GM23338 (cell line): Measurements from ENCODE around the gene NANS.

ENCODE experiments used
- CREB1 ChIP-seq: fragments of 250-450 bp; sonication (Bioruptor Pico); IDR thresholded peaks from 2 replicates; pipeline ENCODE4 v1.5.0; 2020; ENCODE audit warnings: low read depth, mild to moderate bottlenecking, moderate library complexity
- ETS1 ChIP-seq: IDR thresholded peaks from 2 replicates; pipeline ENCODE4 v1.6.1; 2016; ENCODE audit warnings: antibody characterized with exemption
- EZH2 ChIP-seq: fragments of 200-600 bp; sonication (generic); IDR thresholded peaks from one replicate; pipeline ENCODE4 v1.8.0; 2017; ENCODE audit warnings: antibody characterized with exemption, mild to moderate bottlenecking, low read depth; ENCODE audit not compliant: unreplicated experiment
- EZH2phosphoT487 ChIP-seq: fragments of 200-600 bp; sonication (generic); IDR thresholded peaks from one replicate; pipeline ENCODE4 v1.8.1; 2018; ENCODE audit warnings: antibody characterized with exemption; ENCODE audit not compliant: unreplicated experiment
- JUNB ChIP-seq: IDR thresholded peaks from one replicate; pipeline ENCODE4 v1.6.1; 2016; ENCODE audit warnings: antibody characterized with exemption; ENCODE audit not compliant: unreplicated experiment
- POLR2AphosphoS5 ChIP-seq: IDR thresholded peaks from 2 replicates; pipeline ENCODE4 v1.6.1; 2016; ENCODE audit warnings: antibody characterized with exemption, low read depth
- REST ChIP-seq: IDR thresholded peaks from one replicate; pipeline ENCODE4 v1.6.1; 2018; ENCODE audit warnings: antibody characterized with exemption; ENCODE audit not compliant: unreplicated experiment
- ZNF114 ChIP-seq: fragments of 250-450 bp; sonication (Bioruptor Pico); IDR thresholded peaks from 2 replicates; pipeline ENCODE4 v1.5.0; 2020; ENCODE audit warnings: mild to moderate bottlenecking, moderate library complexity
- TF ChIP-seq, protein P1 (sequence below), 2 experiments: fragments of 200-600 bp in 1 of 2; sonication (generic) in 1 of 2; conservative IDR thresholded peaks; 2 replicates each; pipeline versions ENCODE4 v1.5.1 to v1.6.1; 2016 to 2017; ENCODE audit warnings: antibody characterized with exemption in 2 of 2, low read depth in 2 of 2, mild to moderate bottlenecking in 2 of 2, moderate library complexity in 1 of 2

GRCh38 chr9:98107926-98108325, 51.4 kb downstream of the NANS start:
- TF ChIP-seq JUNB, result no peak
- TF ChIP-seq CREB1 (CRISPR knock-in tag), result no peak
- no peak for TF ChIP-seq POLR2AphosphoS5
- TF ChIP-seq, protein P1, sequence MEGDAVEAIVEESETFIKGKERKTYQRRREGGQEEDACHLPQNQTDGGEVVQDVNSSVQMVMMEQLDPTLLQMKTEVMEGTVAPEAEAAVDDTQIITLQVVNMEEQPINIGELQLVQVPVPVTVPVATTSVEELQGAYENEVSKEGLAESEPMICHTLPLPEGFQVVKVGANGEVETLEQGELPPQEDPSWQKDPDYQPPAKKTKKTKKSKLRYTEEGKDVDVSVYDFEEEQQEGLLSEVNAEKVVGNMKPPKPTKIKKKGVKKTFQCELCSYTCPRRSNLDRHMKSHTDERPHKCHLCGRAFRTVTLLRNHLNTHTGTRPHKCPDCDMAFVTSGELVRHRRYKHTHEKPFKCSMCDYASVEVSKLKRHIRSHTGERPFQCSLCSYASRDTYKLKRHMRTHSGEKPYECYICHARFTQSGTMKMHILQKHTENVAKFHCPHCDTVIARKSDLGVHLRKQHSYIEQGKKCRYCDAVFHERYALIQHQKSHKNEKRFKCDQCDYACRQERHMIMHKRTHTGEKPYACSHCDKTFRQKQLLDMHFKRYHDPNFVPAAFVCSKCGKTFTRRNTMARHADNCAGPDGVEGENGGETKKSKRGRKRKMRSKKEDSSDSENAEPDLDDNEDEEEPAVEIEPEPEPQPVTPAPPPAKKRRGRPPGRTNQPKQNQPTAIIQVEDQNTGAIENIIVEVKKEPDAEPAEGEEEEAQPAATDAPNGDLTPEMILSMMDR (conservative IDR thresholded peaks at IDR 0.05; ENCODE audit: low read depth in 2 of 2), result no peak
- no peak for TF ChIP-seq REST
- no peak for TF ChIP-seq EZH2
- no peak for TF ChIP-seq EZH2phosphoT487
- TF ChIP-seq ETS1, result no peak
- no peak for TF ChIP-seq ZNF114 (CRISPR knock-in tag)
